Skeletal muscle tissue (tissue), 4 donors: ENCODE results near the gene PIP5KL1. TPM values are rescaled to one million over a fixed set of nuclear protein-coding genes. Genes with fewer than 3 reads are reported as not detected.

Experiments
- H3K27ac ChIP-seq: one replicate; pipeline ENCODE4 v1.7.0; 2013; ENCODE audit warnings: mild to moderate bottlenecking, low read depth, low read length, inconsistent platforms
- H3K27me3 ChIP-seq, 3 donors: one replicate each; pipeline ENCODE4 v1.7.0; 2013; ENCODE audit warnings: low read length in 3 of 3; ENCODE audit not compliant: control insufficient read depth in 3 of 3, insufficient read depth in 3 of 3
- H3K36me3 ChIP-seq, 3 donors: one replicate each; pipeline ENCODE4 v1.7.0; 2013; ENCODE audit warnings: low read length in 3 of 3; ENCODE audit not compliant: control insufficient read depth in 3 of 3, insufficient read depth in 3 of 3
- H3K4me1 ChIP-seq, 3 donors: one replicate each; pipeline ENCODE4 v1.7.0; 2013; ENCODE audit warnings: low read length in 3 of 3, mild to moderate bottlenecking in 3 of 3; ENCODE audit not compliant: control insufficient read depth in 3 of 3, insufficient read depth in 3 of 3
- H3K4me3 ChIP-seq, 3 donors: one replicate each; pipeline ENCODE4 v1.7.0; 2013; ENCODE audit warnings: low read length in 3 of 3
- H3K9ac ChIP-seq, 3 donors: one replicate each; pipeline ENCODE4 v1.7.0; 2013; ENCODE audit warnings: low read length in 3 of 3, mild to moderate bottlenecking in 3 of 3, moderate library complexity in 2 of 3, low read depth in 1 of 3
- H3K9me3 ChIP-seq, 3 donors: one replicate each; pipeline ENCODE4 v1.7.0; 2013; ENCODE audit warnings: low read length in 3 of 3; ENCODE audit not compliant: control insufficient read depth in 3 of 3
- total RNA-seq: library from RNA; depleted of rRNA; stranded (reverse); fragments of >200 nt; gene quantifications from one replicate; pipeline ENCODE4 v1.2.3, GENCODE V29; 2014
- donor health status: Osteomylitis.

Gene PIP5KL1
- total RNA-seq, 1 donor from 2014 or later, result not detected

DNA sequence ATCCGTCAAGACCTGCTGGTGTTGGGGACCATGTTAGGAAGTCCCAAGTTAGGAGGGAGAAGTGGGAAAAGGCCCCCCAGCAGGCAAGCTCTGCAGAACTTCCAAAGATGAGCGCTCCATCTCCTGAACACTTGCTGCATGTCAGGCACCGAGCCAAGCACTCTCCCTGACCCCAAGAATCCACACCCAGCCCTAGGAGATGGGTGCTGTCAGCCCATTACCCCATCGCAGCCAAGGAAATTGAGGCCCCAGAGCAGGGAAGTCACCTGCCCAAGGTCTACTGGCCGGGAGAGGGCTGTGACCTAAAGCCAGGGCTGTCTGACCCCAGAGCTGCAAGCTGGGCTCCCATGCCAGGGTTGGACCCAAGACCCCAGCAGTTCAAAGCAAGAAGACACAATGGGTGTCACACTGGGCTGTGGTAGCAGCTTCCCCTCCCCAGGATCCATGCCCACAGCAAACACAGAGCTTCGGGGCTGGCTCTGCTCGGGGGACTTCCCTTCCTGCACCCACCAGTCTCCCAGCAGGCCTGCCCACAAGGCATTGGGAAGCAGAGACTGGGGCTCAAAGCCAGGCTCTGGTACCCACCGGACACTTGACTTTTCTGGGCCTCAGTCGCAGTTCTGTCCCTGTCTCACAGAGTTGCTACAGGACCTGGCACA is 36.7 kb upstream of the PIP5KL1 start:
- Histone ChIP-seq H3K36me3 (no peaks in the 10 kb centered on the region), H3K9me3 (no peaks in the 10 kb centered on the region), H3K4me1 (peaks cover 67 to 95% (median 75%) of the 10 kb centered on the region in 3 donors), H3K4me3 (no peak overlapping the region), H3K27me3 (no peaks in the 10 kb centered on the region), H3K27ac (no peak overlapping the region), H3K9ac (no peak overlapping the region)

- H3K9ac ChIP-seq, result peak overlapping the region in 1 of 3 donors; percentile 38
- H3K4me1 ChIP-seq, result peaks cover 61 to 89% (median 68%) of the 10 kb centered on the region in 3 donors
- peak overlapping the region; percentile 83 for H3K27ac ChIP-seq
- H3K9me3 ChIP-seq, result no peaks in the 10 kb centered on the region
- H3K36me3 ChIP-seq, result no peaks in the 10 kb centered on the region
- no peaks in the 10 kb centered on the region for H3K27me3 ChIP-seq
- H3K4me3 ChIP-seq, result peak overlapping the region in 1 of 3 donors; percentile 17
Observed at GRCh38 chr9:127966416-127967150, 36.0 kb upstream of the PIP5KL1 start.

- no peaks in the 10 kb centered on the region for H3K36me3 ChIP-seq
- H3K9ac ChIP-seq, result peak overlapping the region; percentile 42 to 74 (median 71)
- H3K27ac ChIP-seq, result peak overlapping the region; percentile 83
- H3K9me3 ChIP-seq, result no peaks in the 10 kb centered on the region
- peak overlapping the region in 2 of 3 donors; percentile 31 to 56 for H3K4me3 ChIP-seq
- no peaks in the 10 kb centered on the region for H3K27me3 ChIP-seq
- peaks cover 57 to 83% (median 63%) of the 10 kb centered on the region in 3 donors for H3K4me1 ChIP-seq
Observed at GRCh38 chr9:127965953-127966352, 35.4 kb upstream of the PIP5KL1 start.

DNA sequence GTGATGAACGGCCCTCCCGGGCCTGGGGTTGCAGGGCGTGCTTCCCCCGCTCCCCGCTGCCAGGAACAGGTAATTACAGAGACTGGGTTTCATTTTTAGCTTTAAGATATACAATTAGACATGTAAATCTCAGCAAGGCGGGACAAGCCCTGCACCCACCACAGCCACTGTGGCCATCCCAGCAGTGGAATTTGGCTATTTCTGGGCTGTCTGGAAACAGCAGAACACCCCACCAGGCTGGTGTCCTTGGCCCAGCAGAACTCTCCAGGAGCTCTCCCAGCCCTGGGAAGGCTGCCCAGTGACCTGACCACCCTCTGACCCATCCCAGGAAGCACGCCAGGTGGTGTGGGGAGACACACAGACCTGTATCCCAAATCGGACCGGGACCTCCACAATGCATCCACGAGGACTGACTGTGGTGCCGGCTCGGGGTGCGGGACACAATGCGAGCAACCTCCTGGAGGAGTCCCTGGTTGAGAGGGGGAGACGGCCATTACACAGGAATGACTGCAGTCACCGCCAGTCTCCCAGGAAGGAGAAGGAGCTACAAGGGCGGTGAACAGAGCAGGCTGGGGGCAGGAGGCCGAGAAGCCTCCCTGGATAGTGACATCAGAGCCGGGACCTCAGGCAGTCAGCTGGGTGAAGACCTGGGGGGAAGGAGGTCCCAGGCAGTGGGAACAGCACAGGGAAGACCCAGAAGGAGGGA is 32.9 kb upstream of the PIP5KL1 start:
- H3K9ac ChIP-seq, result peak overlapping the region in 1 of 3 donors; percentile 16
- peak overlapping the region; percentile 36 for H3K27ac ChIP-seq
- no peaks in the 10 kb centered on the region for H3K36me3 ChIP-seq
- no peaks in the 10 kb centered on the region for H3K27me3 ChIP-seq
- no peak overlapping the region for H3K4me3 ChIP-seq
- H3K9me3 ChIP-seq, result no peaks in the 10 kb centered on the region
- H3K4me1 ChIP-seq, result peaks cover 45 to 70% (median 51%) of the 10 kb centered on the region in 3 donors

DNA sequence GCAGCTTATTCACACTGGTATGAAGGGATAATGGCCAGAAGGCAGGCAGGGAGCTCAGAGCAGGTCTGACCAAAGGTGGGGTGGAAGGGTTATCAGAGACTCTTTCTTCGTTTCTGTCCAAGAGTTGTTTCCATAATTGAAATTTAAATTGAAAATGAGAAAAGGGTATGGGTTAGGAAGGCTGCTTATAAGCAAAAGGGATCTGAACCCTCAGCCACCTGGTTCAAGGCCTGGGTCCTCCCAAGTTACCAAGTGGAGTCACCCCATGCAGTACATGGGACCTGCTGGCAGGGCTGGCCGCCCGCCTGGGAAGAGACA is 32.4 kb upstream of the PIP5KL1 start:
- no peaks in the 10 kb centered on the region for H3K27me3 ChIP-seq
- peaks cover 40 to 65% (median 46%) of the 10 kb centered on the region in 3 donors for H3K4me1 ChIP-seq
- H3K9ac ChIP-seq, result no peak overlapping the region
- H3K36me3 ChIP-seq, result no peaks in the 10 kb centered on the region
- no peak overlapping the region for H3K4me3 ChIP-seq
- H3K9me3 ChIP-seq, result no peaks in the 10 kb centered on the region
- H3K27ac ChIP-seq, result no peak overlapping the region

DNA sequence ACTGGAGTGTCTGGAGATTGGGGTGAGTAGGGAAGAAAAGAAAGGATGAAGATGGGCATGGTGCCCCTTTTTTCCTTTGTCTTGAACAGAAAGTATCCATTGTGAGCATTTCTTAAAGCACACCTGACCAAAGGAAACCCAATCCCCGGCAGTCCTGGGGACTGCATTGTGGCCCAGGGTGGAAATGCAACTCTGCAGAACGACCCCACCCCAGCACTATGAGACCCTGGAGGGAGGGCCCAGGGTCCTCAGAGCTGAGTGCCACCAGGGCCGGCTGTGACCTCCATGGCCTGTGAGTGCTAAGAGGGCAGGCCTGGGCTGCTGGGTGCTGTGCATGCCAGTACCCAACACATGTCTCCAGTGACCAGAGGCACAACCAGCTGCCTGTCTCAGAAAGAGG is 31.7 kb upstream of the PIP5KL1 start:
- Histone ChIP-seq H3K9me3 (no peaks in the 10 kb centered on the region), H3K4me3 (no peak overlapping the region), H3K36me3 (no peaks in the 10 kb centered on the region), H3K27me3 (no peaks in the 10 kb centered on the region), H3K4me1 (peaks cover 40 to 58% (median 40%) of the 10 kb centered on the region in 3 donors), H3K9ac (no peak overlapping the region), H3K27ac (no peak overlapping the region)

DNA sequence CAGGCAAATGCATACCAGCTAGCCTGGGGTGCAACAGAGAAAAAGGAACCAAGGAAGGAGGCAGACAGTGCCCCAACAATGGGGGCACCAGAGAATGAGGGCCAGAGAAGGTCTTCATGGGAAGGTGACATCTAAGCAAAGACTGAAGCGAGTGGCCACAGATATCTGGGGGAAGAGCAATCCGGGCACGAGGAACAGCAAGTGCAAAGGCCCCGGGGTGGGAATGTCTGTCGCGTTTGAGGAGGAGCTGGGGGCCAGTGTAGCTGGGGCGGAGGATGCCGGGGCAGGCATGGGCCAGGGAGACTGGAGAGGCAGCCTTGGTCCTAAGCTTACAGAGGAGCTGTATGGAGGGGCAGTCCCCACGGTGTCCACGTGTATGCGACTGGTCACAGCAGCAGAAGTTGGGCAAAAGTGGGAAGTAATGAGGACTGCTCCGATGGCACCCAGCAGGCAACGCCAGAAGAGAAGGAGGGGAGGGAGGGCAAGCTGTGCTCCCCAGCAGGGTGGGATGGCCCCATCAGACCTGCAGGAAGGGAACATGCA is 31.1 kb upstream of the PIP5KL1 start:
- Histone ChIP-seq H3K4me3 (no peak overlapping the region), H3K9ac (peak overlapping the region in 1 of 3 donors; percentile 4), H3K4me1 (peaks cover 34 to 52% (median 34%) of the 10 kb centered on the region in 3 donors), H3K9me3 (no peaks in the 10 kb centered on the region), H3K27me3 (no peaks in the 10 kb centered on the region), H3K27ac (no peak overlapping the region), H3K36me3 (no peaks in the 10 kb centered on the region)

- no peak overlapping the region for H3K27ac ChIP-seq
- no peaks in the 10 kb centered on the region for H3K36me3 ChIP-seq
- peaks cover 29 to 47% (median 29%) of the 10 kb centered on the region in 3 donors for H3K4me1 ChIP-seq
- peak overlapping the region in 1 of 3 donors; percentile 43 for H3K9ac ChIP-seq
- no peaks in the 10 kb centered on the region for H3K9me3 ChIP-seq
- H3K4me3 ChIP-seq, result no peak overlapping the region
- no peaks in the 10 kb centered on the region for H3K27me3 ChIP-seq
Observed at GRCh38 chr9:127961155-127961490, 30.5 kb upstream of the PIP5KL1 start.

- Histone ChIP-seq H3K27me3 (no peaks in the 10 kb centered on the region), H3K4me1 (peaks cover 28 to 47% (median 28%) of the 10 kb centered on the region in 3 donors), H3K4me3 (no peak overlapping the region), H3K36me3 (no peaks in the 10 kb centered on the region), H3K9me3 (no peaks in the 10 kb centered on the region), H3K9ac (peak overlapping the region in 1 of 3 donors; percentile 43), H3K27ac (peak overlapping the region; percentile 44)
Observed at GRCh38 chr9:127960410-127961154, 30.0 kb upstream of the PIP5KL1 start.
